Endodermal cell (in vitro differentiated cells): ENCODE measurements around the gene HS3ST3A1. TPM values are rescaled to one million over a fixed set of nuclear protein-coding genes. Genes with fewer than 3 reads are reported as not detected.

Source experiments
- DNase-seq: peaks from one replicate; pipeline ENCODE4 v3.0.0-alpha.2; 2017
- H3K27ac ChIP-seq: 2 replicates; pipeline ENCODE4 v1.5.1; 2013; ENCODE audit warnings: mild to moderate bottlenecking, low read depth, low read length, moderate library complexity
- H3K27me3 ChIP-seq: 2 replicates; pipeline ENCODE4 v1.6.1; 2013; ENCODE audit warnings: mild to moderate bottlenecking, low read length, moderate library complexity; ENCODE audit not compliant: insufficient read depth, control insufficient read depth, poor library complexity, severe bottlenecking
- H3K36me3 ChIP-seq: 2 replicates; pipeline ENCODE4 v1.7.0; 2013; ENCODE audit warnings: mild to moderate bottlenecking, low read length, moderate library complexity; ENCODE audit not compliant: control insufficient read depth, insufficient read depth
- H3K4me1 ChIP-seq: one replicate; pipeline ENCODE4 v1.7.0; 2013; ENCODE audit warnings: low read length; ENCODE audit not compliant: control insufficient read depth, insufficient read depth
- H3K4me3 ChIP-seq: 2 replicates; pipeline ENCODE4 v1.5.1; 2013; ENCODE audit warnings: mild to moderate bottlenecking, low read length, moderate library complexity
- H3K9ac ChIP-seq: 2 replicates; pipeline ENCODE4 v1.6.1; 2013; ENCODE audit warnings: mild to moderate bottlenecking, low read length, moderate library complexity; ENCODE audit not compliant: poor library complexity, severe bottlenecking; ENCODE audit errors: extremely low read depth
- H3K9me3 ChIP-seq: 2 replicates; pipeline ENCODE4 v1.6.1; 2013; ENCODE audit warnings: mild to moderate bottlenecking, low read length, moderate library complexity; ENCODE audit not compliant: control insufficient read depth
- H3K27ac Mint-ChIP-seq: 2 replicates; pipeline ENCODE4 v1.8.0; 2020; ENCODE audit warnings: mixed read lengths
- H3K27me3 Mint-ChIP-seq: 2 replicates; pipeline ENCODE4 v1.8.0; 2021; ENCODE audit warnings: mild to moderate bottlenecking, mixed read lengths; ENCODE audit not compliant: insufficient read depth
- H3K36me3 Mint-ChIP-seq: 2 replicates; pipeline ENCODE4 v1.8.0; 2020; ENCODE audit warnings: low read depth, mixed read lengths
- H3K4me1 Mint-ChIP-seq: 2 replicates; pipeline ENCODE4 v1.8.0; 2020; ENCODE audit warnings: mixed read lengths
- H3K4me3 Mint-ChIP-seq: 2 replicates; pipeline ENCODE4 v1.8.0; 2020; ENCODE audit warnings: mild to moderate bottlenecking, moderate library complexity, mixed read lengths
- H3K9me3 Mint-ChIP-seq: 2 replicates; pipeline ENCODE4 v1.8.0; 2020; ENCODE audit warnings: mild to moderate bottlenecking, mixed read lengths
- WGBS, 2 experiments: methylation state at CpG; one replicate each; pipeline versions ENCODE4 v1.1.5 to v1.1.7; 2013; ENCODE audit warnings: missing lambda C conversion rate in 2 of 2, mixed read lengths in 1 of 2; ENCODE audit not compliant: insufficient coverage in 1 of 2, insufficient read length in 1 of 2; 5-methylcytosine and 5-hydroxymethylcytosine counted together
- total RNA-seq, 2 donors: library from RNA; stranded (reverse); fragmentation: NEBNext Ultra II Directional in 1 of 2; extraction: Animal tissue kit (Norgen Biotek cat#: 25700) in 1 of 2; gene quantifications; 2 replicates in 1 of 2; 3 replicates in 1 of 2; pipeline ENCODE4 v1.2.1, GENCODE V29; 2021
- TF ChIP-seq, protein P1 (sequence below): fragments of 200-600 bp; sonication (generic); conservative IDR thresholded peaks from 2 replicates; pipeline ENCODE4 v1.5.0; 2021; ENCODE audit warnings: antibody characterized with exemption, mild to moderate bottlenecking

The HS3ST3A1 gene
- total RNA-seq, 2 donors from 2014 or later: 1.9 to 2.4 TPM

DNA sequence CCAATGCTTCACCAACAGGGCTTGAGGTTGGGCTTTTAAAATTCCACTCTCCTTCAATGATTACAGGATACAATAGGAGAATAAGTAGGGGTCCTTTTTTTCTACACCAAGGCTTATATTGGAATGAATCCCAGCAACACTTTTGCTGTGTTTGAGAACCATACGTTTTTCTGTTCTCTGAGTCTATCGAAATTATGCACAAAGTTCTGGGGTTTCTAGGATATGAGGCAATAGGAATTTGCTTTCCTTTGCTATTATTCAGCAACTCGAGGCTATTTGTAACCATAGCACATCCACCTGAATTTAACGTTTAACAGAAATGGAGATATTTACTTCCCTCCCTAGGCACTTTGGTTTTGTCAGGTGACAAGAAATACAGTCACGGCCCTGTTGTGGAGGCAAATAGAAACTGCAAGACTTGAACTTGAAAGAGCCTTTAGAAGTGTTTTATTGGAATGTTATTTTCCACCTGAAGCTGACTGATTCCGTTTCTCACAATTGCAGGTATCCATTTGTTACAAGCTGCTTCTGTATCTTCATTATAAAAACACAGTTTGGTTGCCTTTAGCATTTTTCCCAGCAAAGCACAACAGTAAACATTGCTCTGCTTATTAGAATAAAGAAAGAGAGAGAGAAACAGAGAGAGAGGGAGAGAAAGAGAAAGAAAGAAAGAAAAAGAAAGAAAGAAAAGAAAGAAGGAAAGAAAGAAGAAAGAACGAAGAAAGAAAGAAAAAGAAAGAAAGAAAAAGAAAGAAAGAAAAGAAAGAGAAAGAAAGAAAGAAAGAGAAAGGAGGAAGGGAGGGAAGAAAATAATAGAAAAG is 109.6 kb downstream of the HS3ST3A1 start:
- Mint-ChIP-seq H3K9me3 (no peaks in the 10 kb centered on the region), H3K27me3 (no peaks in the 10 kb centered on the region), H3K4me3 (no peak overlapping the region), H3K27ac (no peak overlapping the region), H3K36me3 (no peaks in the 10 kb centered on the region), H3K4me1 (no peaks in the 10 kb centered on the region)
- no peaks in the 10 kb centered on the region for H3K4me1 ChIP-seq
- 91 to 93% methylated on average over 5 to 7 of the region's 7 CpGs for WGBS, 2 experiments
- TF ChIP-seq, protein P1, sequence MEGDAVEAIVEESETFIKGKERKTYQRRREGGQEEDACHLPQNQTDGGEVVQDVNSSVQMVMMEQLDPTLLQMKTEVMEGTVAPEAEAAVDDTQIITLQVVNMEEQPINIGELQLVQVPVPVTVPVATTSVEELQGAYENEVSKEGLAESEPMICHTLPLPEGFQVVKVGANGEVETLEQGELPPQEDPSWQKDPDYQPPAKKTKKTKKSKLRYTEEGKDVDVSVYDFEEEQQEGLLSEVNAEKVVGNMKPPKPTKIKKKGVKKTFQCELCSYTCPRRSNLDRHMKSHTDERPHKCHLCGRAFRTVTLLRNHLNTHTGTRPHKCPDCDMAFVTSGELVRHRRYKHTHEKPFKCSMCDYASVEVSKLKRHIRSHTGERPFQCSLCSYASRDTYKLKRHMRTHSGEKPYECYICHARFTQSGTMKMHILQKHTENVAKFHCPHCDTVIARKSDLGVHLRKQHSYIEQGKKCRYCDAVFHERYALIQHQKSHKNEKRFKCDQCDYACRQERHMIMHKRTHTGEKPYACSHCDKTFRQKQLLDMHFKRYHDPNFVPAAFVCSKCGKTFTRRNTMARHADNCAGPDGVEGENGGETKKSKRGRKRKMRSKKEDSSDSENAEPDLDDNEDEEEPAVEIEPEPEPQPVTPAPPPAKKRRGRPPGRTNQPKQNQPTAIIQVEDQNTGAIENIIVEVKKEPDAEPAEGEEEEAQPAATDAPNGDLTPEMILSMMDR: no peak
- H3K9me3 ChIP-seq: no peaks in the 10 kb centered on the region
- H3K27ac ChIP-seq: no peak overlapping the region
- H3K9ac ChIP-seq: no peak overlapping the region
- no peak for DNase-seq
- no peak overlapping the region for H3K4me3 ChIP-seq
- no peaks in the 10 kb centered on the region for H3K27me3 ChIP-seq
- no peaks in the 10 kb centered on the region for H3K36me3 ChIP-seq

DNA sequence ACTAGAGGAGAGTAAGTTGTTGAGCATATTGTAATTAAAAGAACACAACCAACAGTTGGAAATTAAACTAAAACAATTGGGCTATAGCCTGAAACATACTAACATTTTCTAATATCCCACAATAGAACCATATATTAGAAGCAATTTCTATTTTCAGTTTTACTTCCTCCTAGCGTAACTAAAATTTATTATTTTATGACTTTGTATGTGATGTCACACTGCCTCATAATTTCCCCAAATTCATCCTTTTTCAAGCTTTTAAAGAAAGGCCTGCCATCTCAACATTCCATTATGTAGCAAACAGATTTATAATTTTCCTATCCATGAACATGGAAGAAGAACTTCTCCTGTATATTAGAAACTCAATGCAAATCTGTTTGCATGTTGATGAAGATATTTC is 110.2 kb downstream of the HS3ST3A1 start:
- TF ChIP-seq, protein P1: no peak
- H3K36me3 ChIP-seq: no peaks in the 10 kb centered on the region
- Mint-ChIP-seq H3K36me3 (no peaks in the 10 kb centered on the region), H3K4me3 (no peak overlapping the region), H3K9me3 (no peaks in the 10 kb centered on the region), H3K4me1 (no peaks in the 10 kb centered on the region), H3K27me3 (no peaks in the 10 kb centered on the region), H3K27ac (no peak overlapping the region)
- no peak overlapping the region for H3K4me3 ChIP-seq
- H3K27ac ChIP-seq: no peak overlapping the region
- no peak overlapping the region for H3K9ac ChIP-seq
- no peak for DNase-seq
- no peaks in the 10 kb centered on the region for H3K9me3 ChIP-seq
- no peaks in the 10 kb centered on the region for H3K4me1 ChIP-seq
- no peaks in the 10 kb centered on the region for H3K27me3 ChIP-seq
- 100% methylated on average over 1 of the region's 1 CpG; no CpG with 5 or more reads in 1 of the 2 experiments for WGBS, 2 experiments

DNA sequence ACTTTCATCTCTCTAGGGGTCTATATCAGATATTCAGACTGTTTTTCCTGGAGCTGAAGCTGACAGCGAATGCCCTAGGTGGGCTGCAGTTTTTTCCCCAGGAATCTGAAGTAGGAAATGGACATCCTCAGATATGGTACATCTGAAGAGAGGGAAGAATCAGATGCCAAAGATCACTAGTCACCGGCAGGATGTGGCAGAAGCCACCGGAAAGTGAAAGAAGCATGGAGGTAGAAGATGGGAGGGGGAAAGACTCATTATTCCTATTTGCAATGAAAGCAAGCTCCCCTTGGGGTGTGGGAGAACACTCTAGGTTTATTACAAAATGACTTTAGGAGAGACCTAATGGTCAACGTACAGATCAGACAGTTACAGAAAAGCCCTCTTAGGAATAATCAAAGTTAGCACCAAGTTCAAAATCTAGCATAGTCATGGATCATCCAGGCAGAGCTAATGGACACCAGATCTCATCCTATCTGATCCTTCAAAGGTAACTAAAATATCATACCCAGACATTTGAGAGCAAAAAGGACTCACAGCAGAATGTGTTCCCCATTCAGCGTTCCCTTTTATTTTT is 110.7 kb downstream of the HS3ST3A1 start:
- Mint-ChIP-seq H3K4me3 (no peak overlapping the region), H3K27ac (no peak overlapping the region), H3K27me3 (no peaks in the 10 kb centered on the region), H3K36me3 (no peaks in the 10 kb centered on the region), H3K4me1 (no peaks in the 10 kb centered on the region), H3K9me3 (no peaks in the 10 kb centered on the region)
- H3K9ac ChIP-seq: no peak overlapping the region
- no peak overlapping the region for H3K27ac ChIP-seq
- TF ChIP-seq, protein P1: no peak
- DNase-seq: no peak
- 93 to 97% methylated on average over 4 to 5 of the region's 5 CpGs for WGBS, 2 experiments
- no peaks in the 10 kb centered on the region for H3K27me3 ChIP-seq
- H3K9me3 ChIP-seq: no peaks in the 10 kb centered on the region
- no peaks in the 10 kb centered on the region for H3K4me1 ChIP-seq
- no peaks in the 10 kb centered on the region for H3K36me3 ChIP-seq
- H3K4me3 ChIP-seq: no peak overlapping the region
